HG03045 (cell line): Measurements from ENCODE around the gene AFG1L.
A peak's percentile ranks its signal among the peaks of the same experiment; 100 is the strongest.
"Not testable (repeated sequence)": the region's sequence is repeated elsewhere in the genome, so short reads cannot be mapped to it uniquely, and the experiment has no call there.

Experiments used
- ATAC-seq: cut with Tn5 transposase; IDR thresholded peaks from one replicate; pipeline ENCODE4 v1.9.1; 2021; ENCODE audit warnings: mild to moderate bottlenecking, moderate library complexity; ENCODE audit not compliant: unreplicated experiment

Gene AFG1L

DNA sequence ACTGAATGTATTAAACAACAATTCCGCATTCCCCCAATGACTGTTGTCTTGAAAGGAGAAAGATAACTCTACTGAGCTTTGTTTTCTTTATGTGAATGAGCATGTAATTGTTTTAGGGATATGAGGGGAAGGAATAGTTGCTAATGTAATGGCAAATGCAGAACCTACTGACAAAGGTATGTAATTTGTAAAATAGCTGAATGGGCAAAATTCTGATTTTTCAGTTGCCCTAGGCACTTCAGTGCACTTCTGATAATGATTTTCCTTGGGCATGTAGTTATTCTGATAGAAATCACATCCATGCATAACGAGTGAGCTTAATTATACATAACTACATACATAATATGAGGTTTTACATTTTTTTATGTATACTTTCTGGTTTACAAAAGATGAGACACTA lies 212.5 kb downstream of the AFG1L start:
- no peak for ATAC-seq

DNA sequence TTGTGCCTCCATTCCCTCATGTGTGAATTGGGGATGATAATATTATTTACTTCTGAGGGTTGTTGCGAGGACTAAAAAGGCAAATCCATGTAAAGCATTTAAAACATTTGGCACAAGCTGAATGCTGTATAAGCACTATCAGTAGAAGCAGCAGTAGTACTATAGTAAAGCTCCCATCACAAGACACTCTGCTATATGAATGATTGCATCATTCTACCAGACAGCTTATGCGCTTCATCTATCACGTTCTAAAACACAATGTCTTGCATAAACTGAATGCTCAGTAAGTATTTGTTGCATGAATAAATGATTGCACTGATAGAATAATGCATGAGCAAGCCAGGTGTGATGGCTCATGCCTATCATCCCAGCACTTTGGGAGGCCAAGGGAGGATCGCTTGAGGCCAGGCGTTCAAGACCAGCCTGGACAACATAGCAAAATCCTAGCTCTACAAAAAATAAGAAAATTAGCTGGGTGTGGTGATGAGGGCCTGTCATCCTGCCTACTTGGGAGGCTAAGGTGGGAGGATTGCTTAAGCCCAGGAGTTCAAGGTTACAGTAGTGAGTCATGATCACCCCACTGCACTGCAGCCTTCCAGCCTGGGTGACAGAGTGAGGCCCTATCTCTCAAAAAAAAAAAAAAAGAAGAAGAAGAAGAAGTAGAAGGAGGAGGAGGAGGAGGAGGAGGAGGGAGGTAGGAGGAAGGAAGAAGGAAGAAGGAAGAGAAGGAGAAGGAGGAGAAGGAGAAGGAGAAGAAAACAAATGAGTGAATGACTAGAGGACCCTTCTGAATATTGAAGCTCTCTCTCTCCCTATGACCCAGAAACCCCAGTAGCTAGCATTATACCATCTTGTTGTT lies 215.8 kb downstream of the AFG1L start:
- ATAC-seq: no peak

GRCh38 chr6:108518714-108519576 lies 224.1 kb downstream of the AFG1L start:
- no peak for ATAC-seq

DNA sequence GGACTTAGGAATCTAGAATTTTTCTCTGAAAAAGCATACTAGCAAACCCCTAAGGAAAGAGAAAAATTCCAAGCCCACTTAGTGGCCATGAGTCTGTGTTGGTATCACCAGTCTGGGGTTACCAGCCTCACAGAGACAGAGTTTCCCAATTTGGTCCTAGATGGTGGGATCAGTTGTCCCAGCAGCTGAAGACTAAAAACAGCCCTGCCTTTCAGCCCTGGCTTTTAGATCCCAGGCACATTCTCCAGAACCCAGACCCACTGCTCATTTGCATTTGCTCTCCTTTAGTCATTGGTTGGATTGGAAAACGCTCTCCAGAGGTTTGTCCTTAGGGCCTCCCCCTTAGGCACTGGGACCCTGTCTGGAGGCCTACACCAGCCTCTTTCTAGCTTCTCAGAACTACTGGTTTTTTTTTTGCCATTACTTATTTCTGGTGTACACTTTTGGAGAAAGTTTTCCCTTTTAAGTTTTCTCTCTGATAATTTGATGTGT lies 226.8 kb downstream of the AFG1L start:
- no peak for ATAC-seq

DNA sequence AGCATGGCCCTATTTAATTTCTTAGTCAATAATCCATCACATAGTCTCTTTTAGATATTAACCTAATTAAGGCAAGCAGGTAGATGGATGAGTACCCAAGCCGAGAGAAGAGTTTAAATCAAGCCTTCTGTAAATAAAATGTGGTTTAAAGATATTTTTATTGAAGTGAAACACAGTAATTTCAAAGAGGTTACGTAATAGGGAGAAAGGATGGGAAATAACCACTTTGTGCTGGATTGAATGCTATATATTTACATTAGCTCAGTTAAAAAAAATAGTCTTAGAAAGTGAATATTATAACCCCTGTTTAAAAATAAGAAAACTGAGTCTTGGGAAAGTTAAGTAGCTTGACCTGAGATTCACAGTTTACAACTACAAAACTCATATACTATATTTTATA lies 228.8 kb downstream of the AFG1L start:
- no peak for ATAC-seq

- ATAC-seq: no peak
Measured at GRCh38 chr6:108524528-108525248, 229.8 kb downstream of the AFG1L start.

- no peak for ATAC-seq
Measured at GRCh38 chr6:108526739-108527174, 231.9 kb downstream of the AFG1L start.

DNA sequence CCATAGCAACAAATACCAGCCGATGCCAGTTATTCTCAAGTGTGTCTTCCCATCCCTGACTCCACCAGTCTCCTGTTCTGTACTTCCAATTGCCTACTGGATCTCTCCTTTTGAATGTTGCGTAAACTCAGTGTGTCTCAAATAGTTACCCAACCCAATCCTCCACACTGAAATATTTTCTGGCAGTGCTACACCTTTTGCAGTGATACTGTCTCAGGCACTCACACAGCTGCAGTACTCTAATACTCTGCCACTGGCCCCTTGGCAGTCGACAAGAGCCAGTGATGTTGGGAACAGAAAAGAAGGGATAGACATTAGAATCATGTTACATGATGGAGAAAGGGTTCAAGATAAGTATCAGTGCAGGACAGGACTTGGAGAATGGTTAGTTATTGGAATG lies 234.0 kb downstream of the AFG1L start:
- ATAC-seq: no peak

GRCh38 chr6:108531332-108531731 lies 236.5 kb downstream of the AFG1L start:
- no peak for ATAC-seq

DNA sequence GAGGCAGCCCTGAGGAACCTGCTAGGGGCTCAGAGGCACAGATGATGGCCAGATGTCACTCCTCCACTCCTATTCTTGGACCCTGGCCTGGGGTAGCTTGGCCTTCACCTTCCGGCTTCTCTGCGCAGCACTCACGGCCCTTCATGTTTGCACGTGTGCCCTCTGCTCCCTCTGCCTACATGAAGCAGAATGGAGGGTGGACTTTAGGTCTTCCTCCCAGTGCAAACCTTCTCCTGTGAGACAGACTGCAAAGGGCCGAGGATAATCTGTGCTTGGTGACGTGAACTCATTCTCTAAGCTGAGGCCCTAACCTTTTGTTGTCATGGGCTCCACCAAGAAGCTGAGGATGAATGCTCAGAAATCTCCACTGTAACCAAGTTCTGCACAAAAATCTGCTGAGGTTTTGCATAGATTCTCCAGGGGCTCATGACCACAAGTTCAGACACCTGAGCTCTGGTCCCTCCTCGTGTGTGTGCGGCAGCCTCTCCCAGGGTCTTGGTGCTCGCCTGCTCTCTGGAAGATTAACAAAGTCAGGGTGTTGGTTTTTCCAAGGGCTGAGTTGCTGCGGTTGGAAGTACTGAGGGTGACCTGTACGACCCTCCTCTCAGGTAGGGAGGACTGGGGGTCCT lies 240.4 kb downstream of the AFG1L start:
- ATAC-seq: no peak

DNA sequence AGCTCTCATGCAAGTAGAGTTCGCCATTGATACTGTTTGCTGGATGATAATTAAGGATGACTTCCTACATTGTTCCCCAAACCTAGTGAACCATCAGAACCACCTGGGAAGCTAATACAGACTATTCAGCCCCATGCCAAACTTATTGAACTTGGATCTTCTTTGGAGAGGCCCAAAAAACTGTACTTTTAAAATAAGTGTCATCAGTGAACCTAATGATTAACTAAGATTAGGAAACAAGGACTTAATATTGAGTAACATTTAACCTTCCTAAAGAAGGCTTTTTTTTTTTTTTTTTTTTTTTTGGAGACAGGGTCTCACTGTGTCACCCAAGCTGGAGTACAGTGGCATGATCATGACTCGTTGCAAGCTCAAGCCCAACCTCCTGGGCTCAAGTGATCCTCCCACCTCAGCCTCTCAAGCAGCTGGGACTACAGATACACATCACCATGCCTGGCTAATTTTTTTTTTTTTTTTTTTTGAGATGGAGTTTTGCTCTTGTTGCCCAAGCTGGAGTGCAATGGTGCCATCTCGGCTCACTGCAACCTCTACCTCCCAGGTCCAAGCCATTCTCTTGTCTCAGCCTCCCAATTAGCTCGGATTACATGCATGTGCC lies 241.2 kb downstream of the AFG1L start:
- ATAC-seq: not testable (repeated sequence)

- ATAC-seq: peak; percentile 59
Measured at GRCh38 chr6:108541843-108542759, 247.2 kb downstream of the AFG1L start.

DNA sequence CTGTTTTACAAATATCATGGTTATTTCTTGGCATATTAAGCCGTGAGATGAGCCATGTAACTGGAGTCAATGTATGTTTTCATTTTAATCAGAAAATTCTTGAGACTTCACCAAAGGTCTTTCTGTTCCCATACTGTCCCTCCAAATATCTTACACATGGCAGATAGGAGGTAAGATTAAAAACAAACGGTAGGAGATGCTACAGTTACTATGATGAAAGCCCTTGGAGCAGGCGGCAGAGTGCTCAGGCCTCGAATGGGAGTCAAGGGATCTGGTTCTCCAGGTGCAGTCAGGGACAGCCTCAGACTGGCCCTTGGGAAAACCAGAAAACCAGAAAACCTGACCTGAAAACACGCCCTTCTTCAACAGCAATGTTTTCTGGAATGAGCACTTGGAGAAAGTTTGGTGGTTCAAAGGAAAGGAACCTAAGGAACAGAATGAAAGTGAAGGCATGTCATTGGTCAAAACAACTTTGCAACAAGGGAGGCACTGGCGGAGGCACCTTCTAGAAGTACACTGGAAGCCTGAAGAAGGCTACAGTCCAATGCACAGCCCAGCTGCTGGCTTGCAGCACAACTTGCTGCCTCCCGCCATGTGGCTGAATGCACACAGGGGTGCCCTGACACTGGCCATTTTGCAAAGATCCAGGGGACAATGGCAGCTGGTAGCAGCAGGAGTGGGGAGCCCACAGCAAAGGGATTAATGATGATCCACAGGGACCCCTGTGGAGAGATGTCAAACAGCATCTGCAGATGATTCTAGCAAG lies 248.5 kb downstream of the AFG1L start:
- no peak for ATAC-seq

DNA sequence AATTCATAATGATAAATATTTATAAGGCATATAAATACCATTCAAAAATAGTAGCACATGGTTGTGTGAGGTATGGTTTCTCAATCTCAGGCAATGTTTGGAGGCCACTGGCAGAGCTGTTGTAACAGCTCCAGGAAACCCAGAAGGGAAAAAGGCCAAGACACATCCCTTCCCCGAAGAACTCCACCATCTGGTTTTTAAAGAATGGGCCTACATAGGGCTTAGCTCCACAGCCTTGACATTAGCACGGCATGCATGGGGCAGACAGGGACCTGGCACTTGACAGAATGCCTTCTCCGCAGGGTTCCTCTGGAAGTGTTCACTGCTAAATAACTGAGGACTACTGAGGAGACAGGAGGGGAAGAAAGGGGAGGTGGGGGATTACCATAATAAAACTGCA lies 249.8 kb downstream of the AFG1L start:
- ATAC-seq: no peak

DNA sequence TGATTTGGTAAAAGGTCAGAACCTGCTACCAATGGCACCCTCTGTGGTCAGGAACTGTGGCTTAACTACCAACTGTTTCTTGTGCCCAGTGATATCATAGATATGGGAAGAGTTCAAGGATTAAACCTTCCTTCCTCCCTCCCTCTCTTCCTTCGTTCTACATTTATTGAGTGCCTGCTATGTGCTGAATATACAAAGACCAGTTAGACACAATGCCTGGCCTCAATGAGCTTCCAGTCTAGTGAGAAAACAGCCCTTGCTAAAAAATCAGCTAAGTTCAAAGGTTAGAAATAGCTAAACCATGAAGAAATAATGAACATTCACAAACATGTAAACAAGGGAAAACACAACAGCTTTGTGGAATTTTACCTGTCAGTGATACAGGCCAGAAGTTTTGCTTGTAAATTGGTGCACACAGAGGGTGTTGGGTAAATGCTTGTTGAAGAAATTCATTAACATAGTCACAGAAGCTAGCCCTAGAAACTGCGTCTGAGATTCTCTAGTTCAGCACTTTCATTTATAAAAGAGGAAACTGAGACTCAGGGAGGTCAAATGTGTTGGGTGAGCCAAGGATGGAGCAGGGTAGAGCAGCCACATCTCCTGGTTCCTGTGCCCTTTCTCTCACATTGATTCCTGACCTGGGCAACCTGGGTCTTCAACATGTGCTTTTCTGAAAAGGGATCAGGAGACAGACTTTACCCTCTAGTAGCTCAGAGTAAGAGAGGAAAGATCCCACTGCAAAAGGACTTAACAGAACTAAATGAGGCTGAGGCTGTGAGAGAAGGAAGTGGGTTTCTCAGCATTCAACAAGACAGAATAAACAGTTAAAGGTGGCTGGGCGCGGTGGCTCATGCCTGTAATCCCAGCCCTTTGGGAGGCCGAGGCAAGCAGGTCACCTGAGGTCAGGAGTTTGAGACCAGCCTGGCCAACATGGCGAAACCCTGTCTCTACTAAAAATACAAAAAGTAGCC lies 251.5 kb downstream of the AFG1L start:
- no peak for ATAC-seq

GRCh38 chr6:108549241-108549640 lies 254.4 kb downstream of the AFG1L start:
- no peak for ATAC-seq

GRCh38 chr6:108549741-108550140 lies 254.9 kb downstream of the AFG1L start:
- ATAC-seq: no peak
